Prostate gland (tissue), 2 donors: ENCODE measurements around the gene GPRC5A. TPM values are rescaled to one million over a fixed set of nuclear protein-coding genes. Genes with fewer than 3 reads are reported as not detected.

ENCODE experiments used
- DNase-seq: peaks from one replicate; pipeline ENCODE4 v3.0.0-alpha.2; 2019; ENCODE audit warnings: low spot score
- H3K27ac ChIP-seq, 2 donors: fragments of 200-600 bp; sonication (generic); 2 replicates each; pipeline ENCODE4 v1.5.1; 2017 to 2019
- H3K27me3 ChIP-seq: fragments of 200-600 bp; sonication (generic); replicated peaks from 2 replicates; pipeline ENCODE4 v1.5.1; 2019; ENCODE audit not compliant: insufficient read depth
- H3K36me3 ChIP-seq, 2 donors: fragments of 200-600 bp; sonication (generic); 1 replicate in 1 of 2; 2 replicates in 1 of 2; pipeline versions ENCODE4 v1.5.1 to v1.8.1; 2017 to 2019
- H3K4me1 ChIP-seq: fragments of 200-600 bp; sonication (generic); replicated peaks from 2 replicates; pipeline ENCODE4 v1.5.1; 2019
- H3K4me3 ChIP-seq, 2 donors: fragments of 200-600 bp; sonication (generic); 2 replicates each; pipeline ENCODE4 v1.5.1; 2017 to 2019
- H3K9me3 ChIP-seq: fragments of 200-600 bp; sonication (generic); 2 replicates; pipeline ENCODE4 v1.5.1; 2017
- POLR2A ChIP-seq: fragments of 450-650 bp; IDR thresholded peaks from one replicate; pipeline ENCODE4 v1.6.1; 2016; ENCODE audit warnings: antibody characterized with exemption, mild to moderate bottlenecking
- POLR2AphosphoS5 ChIP-seq: sonication (generic); formaldehyde crosslinking; IDR thresholded peaks from one replicate; pipeline ENCODE4 v1.6.1; 2017; ENCODE audit warnings: antibody characterized with exemption
- WGBS: methylation state at CpG from one replicate; pipeline ENCODE4 v1.1.5; 2018; 5-methylcytosine and 5-hydroxymethylcytosine counted together
- intact Hi-C: fragments of 100-400 bp; cut with DNase I; formaldehyde crosslinking; loops from one replicate; pipeline ENCODE4 v1.14.2; 2022
- total RNA-seq, 2 donors: library from RNA; depleted of rRNA; stranded (reverse); fragments of >200 nt; gene quantifications; one replicate each; pipeline ENCODE4 v1.1.0, GENCODE V29; 2016
- TF ChIP-seq, protein P1 (sequence below), 4 experiments: fragments of 200-600 bp in 2 of 4; fragments of 450-650 bp in 2 of 4; sonication (generic) in 2 of 4; IDR thresholded peaks; 1 replicate in 3 of 4; 2 replicates in 1 of 4; pipeline ENCODE4 v1.5.1; 2016 to 2019; ENCODE audit warnings: antibody characterized with exemption in 4 of 4, mild to moderate bottlenecking in 2 of 4, moderate library complexity in 2 of 4

The GPRC5A gene
- total RNA-seq, 2 donors from 2014 or later, result 5.4 to 22.2 TPM

DNA sequence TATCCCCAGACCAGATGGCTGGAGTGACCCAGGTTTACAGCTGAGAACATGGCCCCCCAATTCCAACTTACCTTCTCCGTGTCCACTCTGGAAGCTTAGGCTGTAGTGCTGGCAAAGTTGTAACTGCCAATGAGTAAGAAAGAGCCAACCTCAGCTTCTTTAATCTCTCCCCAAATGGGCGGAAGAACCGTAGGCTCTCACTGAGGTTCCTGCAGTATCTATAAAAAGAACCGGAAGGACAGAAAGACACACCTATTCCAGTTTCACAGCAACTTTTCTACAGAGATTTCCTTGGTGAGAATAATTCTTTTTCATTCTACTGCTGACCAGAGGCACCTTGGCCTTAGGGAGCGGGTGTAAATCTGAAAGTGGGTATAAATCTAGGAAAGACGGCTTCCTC lies 60.7 kb downstream of the GPRC5A start, which contains the start of gene GPRC5D:
TSS of gene GPRC5D (minus strand) at position 135 of the 400 bp plus-strand sequence. CDS start 1,786 bp downstream, outside the sequence.
- no peak for DNase-seq
- H3K9me3 ChIP-seq, result no peaks in the 10 kb centered on the region
- H3K27ac ChIP-seq, result no peak within 1 kb of the TSS
- TF ChIP-seq, protein P1, sequence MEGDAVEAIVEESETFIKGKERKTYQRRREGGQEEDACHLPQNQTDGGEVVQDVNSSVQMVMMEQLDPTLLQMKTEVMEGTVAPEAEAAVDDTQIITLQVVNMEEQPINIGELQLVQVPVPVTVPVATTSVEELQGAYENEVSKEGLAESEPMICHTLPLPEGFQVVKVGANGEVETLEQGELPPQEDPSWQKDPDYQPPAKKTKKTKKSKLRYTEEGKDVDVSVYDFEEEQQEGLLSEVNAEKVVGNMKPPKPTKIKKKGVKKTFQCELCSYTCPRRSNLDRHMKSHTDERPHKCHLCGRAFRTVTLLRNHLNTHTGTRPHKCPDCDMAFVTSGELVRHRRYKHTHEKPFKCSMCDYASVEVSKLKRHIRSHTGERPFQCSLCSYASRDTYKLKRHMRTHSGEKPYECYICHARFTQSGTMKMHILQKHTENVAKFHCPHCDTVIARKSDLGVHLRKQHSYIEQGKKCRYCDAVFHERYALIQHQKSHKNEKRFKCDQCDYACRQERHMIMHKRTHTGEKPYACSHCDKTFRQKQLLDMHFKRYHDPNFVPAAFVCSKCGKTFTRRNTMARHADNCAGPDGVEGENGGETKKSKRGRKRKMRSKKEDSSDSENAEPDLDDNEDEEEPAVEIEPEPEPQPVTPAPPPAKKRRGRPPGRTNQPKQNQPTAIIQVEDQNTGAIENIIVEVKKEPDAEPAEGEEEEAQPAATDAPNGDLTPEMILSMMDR (IDR thresholded peaks at IDR 0.05), result no peak
- H3K4me1 ChIP-seq, result no peaks in the 10 kb centered on the region
- WGBS, result 84% methylated on average over 6 of the region's 6 CpGs
- no peaks in the 10 kb centered on the region for H3K27me3 ChIP-seq
- intact Hi-C loops, result no loop called here
- no peak within 1 kb of the TSS for H3K4me3 ChIP-seq
- H3K36me3 ChIP-seq, result no peaks in the 10 kb centered on the region

DNA sequence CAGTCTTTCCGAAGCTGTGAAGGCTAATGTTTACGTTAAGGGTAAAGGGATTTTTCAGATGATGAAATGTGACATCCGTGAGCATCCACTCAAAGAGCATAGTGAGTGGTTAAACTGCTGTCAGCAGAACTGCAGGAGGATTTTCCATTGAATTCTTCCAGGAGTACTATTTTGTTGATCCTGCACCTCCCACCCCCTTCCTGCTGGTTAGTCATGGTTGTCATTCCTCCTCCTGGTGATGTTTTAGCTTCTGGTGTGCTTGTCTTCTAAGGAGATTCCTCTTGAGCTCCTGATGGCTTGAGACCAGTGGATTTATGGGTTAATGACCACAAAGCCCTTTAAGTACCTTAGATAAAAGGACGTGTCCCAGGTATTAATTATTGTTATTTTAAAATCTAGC lies 63.0 kb downstream of the GPRC5A start:
- H3K27me3 ChIP-seq, result no peaks in the 10 kb centered on the region
- H3K27ac ChIP-seq, result no peak overlapping the region
- no peak for DNase-seq
- 70% methylated on average over 4 of the region's 4 CpGs for WGBS
- H3K36me3 ChIP-seq, result no peaks in the 10 kb centered on the region
- H3K4me3 ChIP-seq, result no peak overlapping the region
- H3K9me3 ChIP-seq, result no peaks in the 10 kb centered on the region
- intact Hi-C loops, result no loop called here
- no peaks in the 10 kb centered on the region for H3K4me1 ChIP-seq
- TF ChIP-seq POLR2A (no peak), POLR2AphosphoS5 (no peak)
- TF ChIP-seq, protein P1 (IDR thresholded peaks at IDR 0.05), result no peak

DNA sequence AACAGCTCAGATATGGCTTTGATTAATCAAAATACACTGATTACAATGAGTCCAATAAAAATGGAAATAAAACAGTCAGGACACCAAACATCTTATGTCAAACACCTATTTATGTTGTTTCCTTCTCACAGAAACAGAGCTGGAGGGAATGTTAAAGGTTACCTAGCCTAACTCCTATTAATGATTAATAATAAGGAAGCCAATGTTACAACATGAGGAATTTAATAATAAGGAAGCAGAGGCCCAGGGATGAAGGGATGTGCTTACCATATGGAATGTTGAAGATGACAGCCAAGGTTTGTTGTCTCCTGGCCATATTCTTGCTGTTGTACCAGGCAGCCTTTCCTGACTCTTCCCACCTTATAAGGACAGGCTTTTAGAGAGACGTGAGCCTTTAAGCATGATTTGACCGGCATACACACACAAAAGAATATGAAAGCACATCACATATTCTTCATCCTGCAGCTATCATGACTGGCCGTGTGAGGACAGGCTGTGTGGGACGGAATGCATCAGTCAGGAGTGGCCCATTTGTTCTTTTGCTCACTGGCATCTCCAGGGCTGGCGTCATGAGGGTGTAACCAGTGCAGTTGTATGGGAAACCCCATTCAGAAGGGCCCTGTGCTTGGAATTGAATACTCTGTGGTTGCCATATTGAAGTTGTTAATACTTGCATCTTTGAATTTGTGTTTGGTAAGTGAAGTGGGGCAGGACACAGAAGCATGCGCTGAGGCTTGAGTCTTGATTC lies 63.7 kb downstream of the GPRC5A start:
- Histone ChIP-seq H3K9me3 (no peaks in the 10 kb centered on the region), H3K27ac (no peak overlapping the region), H3K4me1 (no peaks in the 10 kb centered on the region), H3K27me3 (no peaks in the 10 kb centered on the region), H3K36me3 (no peaks in the 10 kb centered on the region), H3K4me3 (no peak overlapping the region)
- no peak for DNase-seq
- no peak for TF ChIP-seq POLR2AphosphoS5
- TF ChIP-seq, protein P1 (IDR thresholded peaks at IDR 0.05), result no peak
- no peak for TF ChIP-seq POLR2A
- WGBS, result 79% methylated on average over 6 of the region's 6 CpGs
- intact Hi-C loops, result no loop called here

DNA sequence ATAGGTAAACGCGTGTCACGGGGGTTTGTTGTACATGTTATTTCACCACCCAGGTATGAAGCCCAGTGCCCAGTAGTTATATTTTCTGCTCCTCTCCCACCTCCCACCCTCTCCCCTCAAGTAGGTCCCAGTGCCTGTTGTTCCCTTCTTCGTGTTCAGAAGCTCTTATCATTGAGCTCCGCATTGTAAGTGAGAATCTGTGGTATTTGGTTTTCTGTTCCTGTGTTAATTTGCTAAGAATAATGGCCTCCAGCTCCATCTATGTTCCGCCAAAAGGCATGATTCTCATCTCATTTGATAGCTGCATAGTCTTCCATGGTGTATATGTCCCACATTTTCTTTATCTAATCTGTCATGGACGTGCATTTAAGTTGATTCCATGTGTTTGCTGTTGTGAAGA lies 67.5 kb downstream of the GPRC5A start:
- WGBS, result 69% methylated on average over 7 of the region's 7 CpGs
- no peaks in the 10 kb centered on the region for H3K36me3 ChIP-seq
- DNase-seq, result no peak
- H3K27me3 ChIP-seq, result no peaks in the 10 kb centered on the region
- no peaks in the 10 kb centered on the region for H3K4me1 ChIP-seq
- intact Hi-C loops, result no loop called here
- TF ChIP-seq, protein P1 (IDR thresholded peaks at IDR 0.05), result no peak
- TF ChIP-seq POLR2AphosphoS5, result no peak
- no peak for TF ChIP-seq POLR2A
- no peak overlapping the region for H3K27ac ChIP-seq
- H3K4me3 ChIP-seq, result no peak overlapping the region
- H3K9me3 ChIP-seq, result no peaks in the 10 kb centered on the region

DNA sequence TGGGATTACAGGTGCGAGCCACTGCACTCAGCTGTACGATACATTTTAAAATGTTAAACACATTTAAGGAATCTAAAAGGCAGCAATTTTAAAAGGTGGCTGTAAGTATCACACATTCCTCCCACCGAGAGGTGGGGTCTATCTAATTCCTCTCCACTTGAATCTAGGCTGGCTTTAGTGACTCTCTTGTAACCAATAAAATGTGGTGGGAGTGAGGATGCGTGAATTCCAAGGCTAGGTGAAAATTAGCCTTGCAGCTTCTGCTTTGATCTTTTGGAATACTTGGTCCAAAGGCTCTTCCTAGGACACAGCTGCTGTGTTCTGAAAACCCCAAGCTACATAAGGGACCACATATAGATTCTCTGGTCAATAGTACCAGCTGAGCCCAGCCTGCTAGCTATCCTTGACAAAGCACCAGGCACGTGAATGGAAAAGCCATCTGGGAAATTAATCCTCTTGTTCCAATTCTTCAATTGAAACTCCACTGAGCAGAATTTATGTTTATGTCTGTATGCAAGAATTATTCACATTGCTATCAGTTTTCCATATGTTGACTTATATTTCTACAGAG lies 69.4 kb downstream of the GPRC5A start:
- Histone ChIP-seq H3K9me3 (no peaks in the 10 kb centered on the region), H3K4me1 (no peaks in the 10 kb centered on the region), H3K27ac (no peak overlapping the region), H3K36me3 (no peaks in the 10 kb centered on the region), H3K4me3 (no peak overlapping the region), H3K27me3 (no peaks in the 10 kb centered on the region)
- TF ChIP-seq POLR2A, result no peak
- 88% methylated on average over 5 of the region's 5 CpGs for WGBS
- intact Hi-C loops, result no loop called here
- no peak for DNase-seq
